ENCODE measurements around the gene ZNF511. TPM values are rescaled to one million over a fixed set of nuclear protein-coding genes. Genes with fewer than 3 reads are reported as not detected.

Gene ZNF511
- total RNA-seq, 1 experiment from 2014 or later = 78.4 TPM

DNA sequence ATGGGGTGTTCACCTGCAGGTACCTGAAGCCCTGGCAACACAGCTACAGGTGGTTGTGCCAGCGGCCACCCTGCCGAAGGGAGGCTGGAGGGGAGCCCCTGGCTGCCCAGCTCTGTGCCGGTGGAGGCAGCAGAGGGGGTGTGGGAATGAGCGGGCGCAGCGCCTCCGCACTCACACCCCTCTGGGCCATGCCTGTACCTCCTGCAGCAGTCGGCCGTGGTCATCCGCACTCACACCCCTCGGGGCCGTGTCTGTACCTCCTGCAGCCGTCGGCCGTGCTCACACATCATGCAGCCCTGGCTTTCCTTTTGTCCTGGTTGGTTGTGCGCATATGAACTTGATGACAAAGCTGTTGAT, 1.7 kb downstream of the ZNF511 start:
- peak overlapping the region; percentile 77 for H3K4me3 ChIP-seq (ENCODE audit: low read length)
- H3K9me3 ChIP-seq (ENCODE audit: low read length) = no peaks in the 10 kb centered on the region
- DNase-seq (no peak), ATAC-seq (no peak)
- H3K4me1 ChIP-seq (ENCODE audit: insufficient read depth, low read length) = peaks cover 17% of the 10 kb centered on the region
- H3K36me3 ChIP-seq (ENCODE audit: low read depth, low read length) = peaks cover 4% of the 10 kb centered on the region; the same call in 1 of the 2 replicates
- H3K27me3 ChIP-seq (ENCODE audit: low read length) = no peaks in the 10 kb centered on the region
- POLR2A ChIA-PET (ENCODE audit: unreplicated experiment) = no interaction called here
- CTCF ChIA-PET = no interaction called here
- no TSS peak for BruUV-seq (replicated peaks)
- H4K20me1 ChIP-seq (ENCODE audit: low read length) = peaks cover 9% of the 10 kb centered on the region; the same call in 1 of the 2 replicates
- H2AFZ ChIP-seq (ENCODE audit: low read length) = no peak overlapping the region
- TF ChIP-seq EZH2 (IDR thresholded peaks at IDR 0.05; ENCODE audit: low read length, unreplicated experiment) (no peak), EZH2phosphoT487 (IDR thresholded peaks at IDR 0.05; ENCODE audit: borderline replicate concordance, low read length) (no peak)
- TF ChIP-seq, protein P1, sequence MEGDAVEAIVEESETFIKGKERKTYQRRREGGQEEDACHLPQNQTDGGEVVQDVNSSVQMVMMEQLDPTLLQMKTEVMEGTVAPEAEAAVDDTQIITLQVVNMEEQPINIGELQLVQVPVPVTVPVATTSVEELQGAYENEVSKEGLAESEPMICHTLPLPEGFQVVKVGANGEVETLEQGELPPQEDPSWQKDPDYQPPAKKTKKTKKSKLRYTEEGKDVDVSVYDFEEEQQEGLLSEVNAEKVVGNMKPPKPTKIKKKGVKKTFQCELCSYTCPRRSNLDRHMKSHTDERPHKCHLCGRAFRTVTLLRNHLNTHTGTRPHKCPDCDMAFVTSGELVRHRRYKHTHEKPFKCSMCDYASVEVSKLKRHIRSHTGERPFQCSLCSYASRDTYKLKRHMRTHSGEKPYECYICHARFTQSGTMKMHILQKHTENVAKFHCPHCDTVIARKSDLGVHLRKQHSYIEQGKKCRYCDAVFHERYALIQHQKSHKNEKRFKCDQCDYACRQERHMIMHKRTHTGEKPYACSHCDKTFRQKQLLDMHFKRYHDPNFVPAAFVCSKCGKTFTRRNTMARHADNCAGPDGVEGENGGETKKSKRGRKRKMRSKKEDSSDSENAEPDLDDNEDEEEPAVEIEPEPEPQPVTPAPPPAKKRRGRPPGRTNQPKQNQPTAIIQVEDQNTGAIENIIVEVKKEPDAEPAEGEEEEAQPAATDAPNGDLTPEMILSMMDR (conservative IDR thresholded peaks at IDR 0.05; ENCODE audit: low read depth, low read length) = no peak
- no peak overlapping the region for H3K27ac ChIP-seq (ENCODE audit: low read length)
- no peaks in the 10 kb centered on the region for H3K9me2 ChIP-seq (replicated peaks; ENCODE audit: low read length)
- H3K79me2 ChIP-seq (ENCODE audit: low read length) = peaks cover 46% of the 10 kb centered on the region
- no peak overlapping the region for H3K9ac ChIP-seq (ENCODE audit: low read length)
- no peaks in the 10 kb centered on the region for H3F3A ChIP-seq (ENCODE audit: low read length, unreplicated experiment)
- intact Hi-C loops (cut with micrococcal nuclease) = no loop called here
- peak overlapping the region; percentile 90 for H3K4me2 ChIP-seq (ENCODE audit: low read length)

DNA sequence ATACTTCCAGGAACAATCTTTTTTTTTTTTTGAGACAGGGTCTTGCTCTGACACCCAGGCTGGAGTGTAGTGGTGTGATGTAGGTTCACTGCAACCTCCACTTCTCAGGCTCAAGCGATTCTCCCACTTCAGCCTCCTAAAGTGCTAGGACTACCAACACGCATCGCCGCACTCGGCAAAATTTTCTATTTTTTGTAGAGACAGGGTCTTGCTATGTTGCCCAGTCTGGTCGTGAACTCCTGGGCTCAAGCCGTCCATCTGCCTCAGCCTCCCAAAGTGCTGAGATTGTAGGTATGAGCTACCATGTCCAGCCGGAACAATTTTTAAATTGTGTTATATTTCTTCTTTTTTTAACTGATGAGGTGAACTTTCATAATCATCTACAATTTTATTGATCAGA, 2.1 kb downstream of the ZNF511 start:
- H3K4me1 ChIP-seq (ENCODE audit: insufficient read depth, low read length) = peaks cover 17% of the 10 kb centered on the region
- H3K36me3 ChIP-seq (ENCODE audit: low read depth, low read length) = peaks cover 4% of the 10 kb centered on the region; the same call in 1 of the 2 replicates
- H3K27ac ChIP-seq (ENCODE audit: low read length) = no peak overlapping the region
- BruUV-seq (replicated peaks) = no TSS peak
- peak overlapping the region; percentile 90; the same call in 1 of the 2 replicates for H3K4me2 ChIP-seq (ENCODE audit: low read length)
- no peaks in the 10 kb centered on the region for H3K9me3 ChIP-seq (ENCODE audit: low read length)
- H4K20me1 ChIP-seq (ENCODE audit: low read length) = peaks cover 9% of the 10 kb centered on the region; the same call in 1 of the 2 replicates
- CTCF ChIA-PET = no interaction called here
- no peaks in the 10 kb centered on the region for H3F3A ChIP-seq (ENCODE audit: low read length, unreplicated experiment)
- H3K79me2 ChIP-seq (ENCODE audit: low read length) = peaks cover 41% of the 10 kb centered on the region
- H3K4me3 ChIP-seq (ENCODE audit: low read length) = no peak overlapping the region
- no peak overlapping the region for H2AFZ ChIP-seq (ENCODE audit: low read length)
- POLR2A ChIA-PET (ENCODE audit: unreplicated experiment) = no interaction called here
- H3K9ac ChIP-seq (ENCODE audit: low read length) = no peak overlapping the region
- intact Hi-C loops (cut with micrococcal nuclease) = no loop called here
- ATAC-seq (no peak), DNase-seq (no peak)
- H3K9me2 ChIP-seq (replicated peaks; ENCODE audit: low read length) = no peaks in the 10 kb centered on the region
- H3K27me3 ChIP-seq (ENCODE audit: low read length) = no peaks in the 10 kb centered on the region
- TF ChIP-seq EZH2phosphoT487 (IDR thresholded peaks at IDR 0.05; ENCODE audit: borderline replicate concordance, low read length) = no peak
- no peak for TF ChIP-seq EZH2 (IDR thresholded peaks at IDR 0.05; ENCODE audit: low read length, unreplicated experiment)
- TF ChIP-seq, protein P1 (conservative IDR thresholded peaks at IDR 0.05; ENCODE audit: low read depth, low read length) = no peak

DNA sequence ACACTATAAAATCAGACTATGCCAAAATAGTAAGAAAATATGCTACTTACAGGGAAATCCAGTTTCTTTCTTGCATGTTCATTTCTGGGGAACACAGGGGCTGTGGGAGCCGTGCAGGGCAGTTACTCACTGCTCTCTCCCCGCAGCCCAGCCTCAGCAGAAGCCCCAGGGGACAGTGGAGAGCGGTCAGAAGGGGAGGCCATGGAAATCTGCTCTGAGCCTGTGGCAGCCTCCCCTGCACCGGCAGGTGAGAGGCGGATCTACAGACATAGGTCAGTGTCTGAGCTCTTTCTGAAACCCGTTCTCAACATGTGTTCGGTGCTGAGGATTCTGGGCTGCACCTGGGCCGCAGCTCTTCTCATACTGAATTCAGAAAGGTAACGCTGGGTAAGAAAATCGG, 2.9 kb downstream of the ZNF511 start:
- no peak for ATAC-seq
- peaks cover 34% of the 10 kb centered on the region for H3K79me2 ChIP-seq (ENCODE audit: low read length)
- no peak for DNase-seq
- POLR2A ChIA-PET (ENCODE audit: unreplicated experiment) = no interaction called here
- no peak overlapping the region for H2AFZ ChIP-seq (ENCODE audit: low read length)
- H3K9me3 ChIP-seq (ENCODE audit: low read length) = no peaks in the 10 kb centered on the region
- CTCF ChIA-PET = no interaction called here
- H3F3A ChIP-seq (ENCODE audit: low read length, unreplicated experiment) = no peaks in the 10 kb centered on the region
- peaks cover 4% of the 10 kb centered on the region; the same call in 1 of the 2 replicates for H3K36me3 ChIP-seq (ENCODE audit: low read depth, low read length)
- no peaks in the 10 kb centered on the region for H3K27me3 ChIP-seq (ENCODE audit: low read length)
- BruUV-seq (replicated peaks) = no TSS peak
- TF ChIP-seq EZH2phosphoT487 (IDR thresholded peaks at IDR 0.05; ENCODE audit: borderline replicate concordance, low read length) (no peak), EZH2 (IDR thresholded peaks at IDR 0.05; ENCODE audit: low read length, unreplicated experiment) (no peak)
- TF ChIP-seq, protein P1 (conservative IDR thresholded peaks at IDR 0.05; ENCODE audit: low read depth, low read length) = no peak
- intact Hi-C loops (cut with micrococcal nuclease) = no loop called here
- H3K4me1 ChIP-seq (ENCODE audit: insufficient read depth, low read length) = peaks cover 17% of the 10 kb centered on the region
- H3K27ac ChIP-seq (ENCODE audit: low read length) = no peak overlapping the region
- H3K9me2 ChIP-seq (replicated peaks; ENCODE audit: low read length) = no peaks in the 10 kb centered on the region
- H3K4me2 ChIP-seq (ENCODE audit: low read length) = no peak overlapping the region
- H3K4me3 ChIP-seq (ENCODE audit: low read length) = no peak overlapping the region
- H4K20me1 ChIP-seq (ENCODE audit: low read length) = peaks cover 9% of the 10 kb centered on the region; the same call in 1 of the 2 replicates
- no peak overlapping the region for H3K9ac ChIP-seq (ENCODE audit: low read length)

Data from PC-3 (cell line).